ENCODE measurements around the gene HPCA.

DNA sequence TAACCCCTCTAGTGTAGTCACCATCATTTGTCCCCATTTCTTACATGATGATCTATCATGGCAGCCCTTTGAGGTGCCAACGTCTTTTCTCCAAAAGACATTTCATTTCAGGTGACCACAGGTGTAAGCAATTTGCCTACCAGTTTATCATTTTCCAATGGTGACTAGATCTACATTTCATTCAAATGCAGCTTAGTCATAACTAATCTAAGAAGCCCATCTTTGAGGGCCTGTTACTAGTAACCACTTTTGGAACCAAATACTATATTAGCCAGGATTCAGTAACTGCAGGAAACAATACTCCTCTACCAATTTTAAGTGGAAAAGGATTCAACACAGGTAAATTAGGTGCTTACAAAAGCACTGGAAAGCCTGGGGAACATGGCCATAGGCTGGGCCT lies 45.5 kb downstream of the HPCA start:
- TF ChIP-seq RAD21 (IDR thresholded peaks at IDR 0.05; ENCODE audit: low read length) = no peak
- TF ChIP-seq, protein P1, sequence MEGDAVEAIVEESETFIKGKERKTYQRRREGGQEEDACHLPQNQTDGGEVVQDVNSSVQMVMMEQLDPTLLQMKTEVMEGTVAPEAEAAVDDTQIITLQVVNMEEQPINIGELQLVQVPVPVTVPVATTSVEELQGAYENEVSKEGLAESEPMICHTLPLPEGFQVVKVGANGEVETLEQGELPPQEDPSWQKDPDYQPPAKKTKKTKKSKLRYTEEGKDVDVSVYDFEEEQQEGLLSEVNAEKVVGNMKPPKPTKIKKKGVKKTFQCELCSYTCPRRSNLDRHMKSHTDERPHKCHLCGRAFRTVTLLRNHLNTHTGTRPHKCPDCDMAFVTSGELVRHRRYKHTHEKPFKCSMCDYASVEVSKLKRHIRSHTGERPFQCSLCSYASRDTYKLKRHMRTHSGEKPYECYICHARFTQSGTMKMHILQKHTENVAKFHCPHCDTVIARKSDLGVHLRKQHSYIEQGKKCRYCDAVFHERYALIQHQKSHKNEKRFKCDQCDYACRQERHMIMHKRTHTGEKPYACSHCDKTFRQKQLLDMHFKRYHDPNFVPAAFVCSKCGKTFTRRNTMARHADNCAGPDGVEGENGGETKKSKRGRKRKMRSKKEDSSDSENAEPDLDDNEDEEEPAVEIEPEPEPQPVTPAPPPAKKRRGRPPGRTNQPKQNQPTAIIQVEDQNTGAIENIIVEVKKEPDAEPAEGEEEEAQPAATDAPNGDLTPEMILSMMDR (conservative IDR thresholded peaks at IDR 0.05; ENCODE audit: low read depth, low read length) = no peak
- no peak for TF ChIP-seq SMC3 (IDR thresholded peaks at IDR 0.05; ENCODE audit: low read depth, low read length)
- TF ChIP-seq POLR2A (IDR thresholded peaks at IDR 0.05; ENCODE audit: low read depth, low read length) = no peak
- no peak for TF ChIP-seq MAZ (IDR thresholded peaks at IDR 0.05; ENCODE audit: borderline replicate concordance, low read depth, low read length)
- TF ChIP-seq MAFK (IDR thresholded peaks at IDR 0.05; ENCODE audit: low read depth, low read length) = no peak
- no peak for TF ChIP-seq CHD1 (IDR thresholded peaks at IDR 0.05; ENCODE audit: low read depth, low read length)
- no peak for TF ChIP-seq BHLHE40 (IDR thresholded peaks at IDR 0.05; ENCODE audit: low read depth, low read length)
- TF ChIP-seq RFX5 (IDR thresholded peaks at IDR 0.05; ENCODE audit: low read depth, low read length) = no peak
- TF ChIP-seq, protein P2, sequence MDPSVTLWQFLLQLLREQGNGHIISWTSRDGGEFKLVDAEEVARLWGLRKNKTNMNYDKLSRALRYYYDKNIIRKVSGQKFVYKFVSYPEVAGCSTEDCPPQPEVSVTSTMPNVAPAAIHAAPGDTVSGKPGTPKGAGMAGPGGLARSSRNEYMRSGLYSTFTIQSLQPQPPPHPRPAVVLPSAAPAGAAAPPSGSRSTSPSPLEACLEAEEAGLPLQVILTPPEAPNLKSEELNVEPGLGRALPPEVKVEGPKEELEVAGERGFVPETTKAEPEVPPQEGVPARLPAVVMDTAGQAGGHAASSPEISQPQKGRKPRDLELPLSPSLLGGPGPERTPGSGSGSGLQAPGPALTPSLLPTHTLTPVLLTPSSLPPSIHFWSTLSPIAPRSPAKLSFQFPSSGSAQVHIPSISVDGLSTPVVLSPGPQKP (IDR thresholded peaks at IDR 0.05; ENCODE audit: borderline replicate concordance, low read depth, low read length) = no peak

All from IMR-90 (cell line).